T-cell (primary cell): ENCODE results near the gene APOC1. TPM values are rescaled to one million over a fixed set of nuclear protein-coding genes. Genes with fewer than 3 reads are reported as not detected.
A peak's percentile ranks its signal among the peaks of the same experiment; 100 is the strongest.
"Not testable (repeated sequence)": the region's sequence is repeated elsewhere in the genome, so short reads cannot be mapped to it uniquely, and the experiment has no call there.

Experiments
- ATAC-seq, 4 experiments: fragments of 200-7000 bp in 3 of 4; fragments of 150-1000 bp in 1 of 4; cut with Tn5 transposase; replicated peaks in 1 of 4; 1 replicate in 3 of 4; 2 replicates in 1 of 4; pipeline ENCODE4 v1.10.0; 2021; ENCODE audit warnings: moderate library complexity in 3 of 4, mild to moderate bottlenecking in 2 of 4, moderate number of reproducible peaks in 1 of 4
- CTCF ChIA-PET, 2 donors: fragments of 300-600 bp; sonication (Branson Sonifier 250); formaldehyde crosslinking; loops; one replicate each; lab custom pipeline; 2022; ENCODE audit warnings: antibody characterized with exemption in 2 of 2; lab: Charles Lee
- POLR2A ChIA-PET, 2 donors: fragments of 300-600 bp; sonication (Branson Sonifier 250); formaldehyde crosslinking; loops; one replicate each; lab custom pipeline; 2022; ENCODE audit warnings: antibody characterized with exemption in 2 of 2; lab: Charles Lee
- DNase-seq, 35 experiments: peaks; one replicate each; pipeline versions ENCODE4 v3.0.0 to v3.0.0-alpha.2; 2013 to 2023
- H3K27ac ChIP-seq: one replicate; pipeline ENCODE4 v1.5.1; 2013; ENCODE audit warnings: low read length
- H3K27me3 ChIP-seq, 2 experiments: replicated peaks in 1 of 2; 1 replicate in 1 of 2; 2 replicates in 1 of 2; pipeline versions ENCODE4 v1.6.1 to v1.7.0; 2013; ENCODE audit warnings: low read length in 1 of 2, mixed read lengths in 1 of 2; ENCODE audit not compliant: control insufficient read depth in 2 of 2, insufficient read depth in 2 of 2; ENCODE audit errors: extremely low read depth in 1 of 2
- H3K36me3 ChIP-seq, 2 donors: 1 replicate in 1 of 2; 2 replicates in 1 of 2; pipeline versions ENCODE4 v1.6.1 to v1.7.0; 2013; ENCODE audit warnings: low read length in 1 of 2; ENCODE audit not compliant: control insufficient read depth in 2 of 2, insufficient read depth in 1 of 2; ENCODE audit errors: extremely low read depth in 1 of 2
- H3K4me1 ChIP-seq, 2 experiments: 1 replicate in 1 of 2; 2 replicates in 1 of 2; pipeline versions ENCODE4 v1.6.1 to v1.7.0; 2013; ENCODE audit warnings: low read length in 2 of 2, mixed read lengths in 1 of 2; ENCODE audit not compliant: insufficient read depth in 2 of 2, control insufficient read depth in 1 of 2; ENCODE audit errors: extremely low read depth in 1 of 2
- H3K4me3 ChIP-seq, 2 donors: 1 replicate in 1 of 2; 2 replicates in 1 of 2; pipeline versions ENCODE4 v1.5.1 to v1.7.0; 2013; ENCODE audit warnings: mild to moderate bottlenecking in 2 of 2, low read length in 1 of 2, moderate library complexity in 1 of 2; ENCODE audit not compliant: control insufficient read depth in 1 of 2; ENCODE audit errors: extremely low read depth in 1 of 2
- H3K9me3 ChIP-seq: 2 replicates; pipeline ENCODE4 v1.7.0; 2013
- H3K27ac Mint-ChIP-seq, 2 donors: one replicate each; pipeline ENCODE4 v1.8.0; 2020 to 2021; ENCODE audit warnings: mild to moderate bottlenecking in 2 of 2, mixed read lengths in 2 of 2
- H3K27me3 Mint-ChIP-seq, 2 donors: one replicate each; pipeline ENCODE4 v1.8.0; 2021 to 2022; ENCODE audit warnings: mixed read lengths in 2 of 2
- H3K36me3 Mint-ChIP-seq: one replicate; pipeline ENCODE4 v1.8.0; 2021; ENCODE audit warnings: mixed read lengths
- H3K4me1 Mint-ChIP-seq, 3 donors: one replicate each; pipeline ENCODE4 v1.8.0; 2020 to 2022; ENCODE audit warnings: mixed read lengths in 3 of 3, mild to moderate bottlenecking in 1 of 3
- H3K4me3 Mint-ChIP-seq, 3 donors: one replicate each; pipeline ENCODE4 v1.8.0; 2020 to 2022; ENCODE audit warnings: mild to moderate bottlenecking in 3 of 3, mixed read lengths in 3 of 3, moderate library complexity in 3 of 3
- H3K9me3 Mint-ChIP-seq, 3 donors: one replicate each; pipeline ENCODE4 v1.8.0; 2020 to 2022; ENCODE audit warnings: mixed read lengths in 3 of 3
- WGBS: methylation state at CpG from one replicate; pipeline ENCODE4 v1.1.5; 2013; ENCODE audit warnings: missing lambda C conversion rate; ENCODE audit not compliant: insufficient coverage; 5-methylcytosine and 5-hydroxymethylcytosine counted together
- total RNA-seq, 35 experiments: library from RNA in 6 of 35; stranded (reverse) in 6 of 35; fragments of 120-200 nt in 1 of 35; gene quantifications; one replicate each; pipeline versions ENCODE4 v1.2.1 to v1.2.4 and lab custom pipeline; 2013 to 2026

The APOC1 gene
- total RNA-seq, 5 donors from 2014 or later (not counting 1 experiment from before 2014, with no cell fraction given): 2.8 to 8.5 (median 3.9) TPM; not detected in 2

- H3K36me3 ChIP-seq: peaks cover 0 to 1% of the 10 kb centered on the region in 2 donors
- no peak overlapping the region for H3K4me3 ChIP-seq
- ChIA-PET POLR2A (no interaction called here), CTCF (no interaction called here)
- peaks cover 11 to 22% of the 10 kb centered on the region in 2 experiments for H3K4me1 ChIP-seq
- H3K27me3 Mint-ChIP-seq: peaks cover 0 to 2% of the 10 kb centered on the region in 2 donors
- no peak overlapping the region for H3K27ac ChIP-seq
- WGBS: 86% methylated on average over 4 of the region's 4 CpGs
- DNase-seq (no peak), ATAC-seq (no peak)
- H3K4me3 Mint-ChIP-seq: peak overlapping the region in 1 of 3 donors; percentile 29
- H3K9me3 Mint-ChIP-seq: no peaks in the 10 kb centered on the region
- no peaks in the 10 kb centered on the region for H3K9me3 ChIP-seq
- H3K27ac Mint-ChIP-seq: no peak overlapping the region
- peaks cover 2% of the 10 kb centered on the region for H3K36me3 Mint-ChIP-seq
- peaks cover 0 to 5% of the 10 kb centered on the region in 2 experiments for H3K27me3 ChIP-seq
- peaks cover 20 to 24% (median 21%) of the 10 kb centered on the region in 3 donors for H3K4me1 Mint-ChIP-seq
Observed at GRCh38 chr19:44887648-44888047, 26.8 kb upstream of the APOC1 start.

GRCh38 chr19:44888335-44888734 lies 26.1 kb upstream of the APOC1 start:
- CTCF ChIA-PET, H3K36me3 ChIP-seq, H3K27ac ChIP-seq, H3K9me3 Mint-ChIP-seq, H3K36me3 Mint-ChIP-seq, H3K27me3 ChIP-seq, H3K4me3 ChIP-seq, ATAC-seq, H3K27ac Mint-ChIP-seq, H3K27me3 Mint-ChIP-seq, H3K9me3 ChIP-seq, DNase-seq, POLR2A ChIA-PET: not testable (repeated sequence)
- Mint-ChIP-seq H3K4me3 (peak overlapping the region in 2 of 3 donors; percentile 7 to 65), H3K4me1 (peaks cover 25 to 31% (median 26%) of the 10 kb centered on the region in 3 donors)
- WGBS: 97% methylated on average over 3 of the region's 5 CpGs
- H3K4me1 ChIP-seq: peaks cover 11 to 24% of the 10 kb centered on the region in 2 experiments

- Histone ChIP-seq H3K4me3 (peak overlapping the region; percentile 70 to 79), H3K27me3 (no peaks in the 10 kb centered on the region), H3K36me3 (peaks cover 0 to 21% of the 10 kb centered on the region in 2 donors), H3K27ac (peak overlapping the region; percentile 98), H3K9me3 (no peaks in the 10 kb centered on the region), H3K4me1 (peaks cover 11 to 24% of the 10 kb centered on the region in 2 experiments)
- no peaks in the 10 kb centered on the region for H3K9me3 Mint-ChIP-seq
- H3K4me3 Mint-ChIP-seq: peak overlapping the region; percentile 77 to 87 (median 80)
- peak overlapping the region; percentile 90 to 94 for H3K27ac Mint-ChIP-seq
- POLR2A ChIA-PET: interaction anchor here in 1 of 2 donors (0.6 kb wide), 1 partner anchor 149 kb away, joined by 8 read pairs; no protein-coding TSS in a partner anchor
- WGBS: 66% methylated on average over 17 of the region's 17 CpGs
- CTCF ChIA-PET: interaction anchor here in 1 of 2 donors (0.7 to 1.1 kb wide), 6 partner anchors 42 to 288 kb away, joined by 3 to 5 read pairs (median 4); partner anchors contain the start of genes BLOC1S3, CLPTM1 and TRAPPC6A
- peaks cover 18% of the 10 kb centered on the region for H3K36me3 Mint-ChIP-seq
- peaks cover 25 to 34% (median 26%) of the 10 kb centered on the region in 3 donors for H3K4me1 Mint-ChIP-seq
- DNase-seq (no peak), ATAC-seq (no peak)
- H3K27me3 Mint-ChIP-seq: no peaks in the 10 kb centered on the region
Observed at GRCh38 chr19:44889830-44890365, 24.5 kb upstream of the APOC1 start.

GRCh38 chr19:44890366-44891015 lies 23.9 kb upstream of the APOC1 start:
- peaks cover 11 to 24% of the 10 kb centered on the region in 2 experiments for H3K4me1 ChIP-seq
- ChIA-PET POLR2A (interaction anchor here in 1 of 2 donors (0.6 kb wide), 1 partner anchor 149 kb away, joined by 8 read pairs; no protein-coding TSS in a partner anchor), CTCF (interaction anchor here in 1 of 2 donors (0.7 to 1.1 kb wide), 6 partner anchors 42 to 288 kb away, joined by 3 to 5 read pairs (median 4); partner anchors contain the start of genes BLOC1S3, CLPTM1 and TRAPPC6A)
- H3K36me3 ChIP-seq: peaks cover 0 to 26% of the 10 kb centered on the region in 2 donors
- H3K27me3 ChIP-seq: no peaks in the 10 kb centered on the region
- ATAC-seq (peak; percentile 82 to 84 (median 82)), DNase-seq (peak in 23 of 35 experiments; percentile 99 to 100 (median 100))
- peak overlapping the region; percentile 98 for H3K27ac ChIP-seq
- WGBS: under 1% methylated on average over 40 of the region's 40 CpGs
- no peaks in the 10 kb centered on the region for H3K9me3 Mint-ChIP-seq
- no peaks in the 10 kb centered on the region for H3K9me3 ChIP-seq
- H3K27ac Mint-ChIP-seq: peak overlapping the region; percentile 90 to 94
- H3K4me3 Mint-ChIP-seq: peak overlapping the region; percentile 77 to 87 (median 80)
- peak overlapping the region; percentile 70 to 79 for H3K4me3 ChIP-seq
- no peaks in the 10 kb centered on the region for H3K27me3 Mint-ChIP-seq
- peaks cover 20% of the 10 kb centered on the region for H3K36me3 Mint-ChIP-seq
- H3K4me1 Mint-ChIP-seq: peaks cover 25 to 34% (median 26%) of the 10 kb centered on the region in 3 donors

- ChIA-PET CTCF (interaction anchor here in 1 of 2 donors (1.1 kb wide), 1 partner anchor 287 kb away, joined by 5 read pairs; the partner anchor contains the start of genes BLOC1S3 and TRAPPC6A), POLR2A (no interaction called here)
- Mint-ChIP-seq H3K27ac (peak within 1 kb of the TSS; percentile 90 to 94), H3K36me3 (peaks cover 25% of the 10 kb centered on the region), H3K27me3 (no peaks in the 10 kb centered on the region), H3K4me1 (peaks cover 25 to 34% (median 26%) of the 10 kb centered on the region in 3 donors), H3K9me3 (no peaks in the 10 kb centered on the region), H3K4me3 (peak within 1 kb of the TSS; percentile 77 to 88 (median 86))
- WGBS: under 1% methylated on average over 78 of the region's 81 CpGs
- no peak for ATAC-seq
- H3K4me1 ChIP-seq: peaks cover 11 to 24% of the 10 kb centered on the region in 2 experiments
- no peaks in the 10 kb centered on the region for H3K9me3 ChIP-seq
- H3K36me3 ChIP-seq: peaks cover 0 to 33% of the 10 kb centered on the region in 2 donors
- no peaks in the 10 kb centered on the region for H3K27me3 ChIP-seq
- H3K4me3 ChIP-seq: peak within 1 kb of the TSS; percentile 75 to 79
- H3K27ac ChIP-seq: peak within 1 kb of the TSS; percentile 98
- peak in 13 of 35 experiments; percentile 17 to 100 (median 100) for DNase-seq
Observed at GRCh38 chr19:44891016-44891882, 23.2 kb upstream of the APOC1 start, which contains the start of gene TOMM40. TSS of gene TOMM40 (plus strand) at chr19:44891254. CDS start at chr19:44891416, 162 bp downstream.
